Suprapubic skin (tissue), 3 donors: Measurements from ENCODE around the gene TNFRSF4.

Source experiments
- CTCF ChIP-seq, 2 donors: fragments of 200-600 bp in 1 of 2; fragments of 450-650 bp in 1 of 2; sonication (generic) in 1 of 2; IDR thresholded peaks; one replicate each; pipeline ENCODE4 v1.5.1; 2016 to 2019; ENCODE audit warnings: antibody characterized with exemption in 2 of 2, mild to moderate bottlenecking in 1 of 2, moderate library complexity in 1 of 2
- POLR2AphosphoS5 ChIP-seq, 3 donors: sonication (generic); formaldehyde crosslinking; IDR thresholded peaks; one replicate each; pipeline ENCODE4 v1.6.1; 2017; ENCODE audit warnings: antibody characterized with exemption in 3 of 3

GRCh38 chr1:1253314-1253713 lies 39.4 kb upstream of the TNFRSF4 start:
- TF ChIP-seq POLR2AphosphoS5 (IDR thresholded peaks at IDR 0.05) = no peak
- no peak for TF ChIP-seq CTCF (IDR thresholded peaks at IDR 0.05)
